GM12878 (cell line): ENCODE results near the gene ZDHHC22. TPM values are rescaled to one million over a fixed set of nuclear protein-coding genes. Genes with fewer than 3 reads are reported as not detected.

Experiments
- ATAC-seq: fragments of 200-7000 bp; cut with Tn5 transposase; 3 replicates; pipeline ENCODE4 v1.9.1; 2020; ENCODE audit warnings: mild to moderate bottlenecking, moderate library complexity
- BruUV-seq: library from RNA; stranded (reverse); fragments of 400-500 nt; replicated peaks from 2 replicates; lab custom pipeline; 2021; lab: Mats Ljungman, UMichigan
- CTCF ChIA-PET: fragments of 300-600 bp; sonication (Branson Sonifier 250); formaldehyde crosslinking; extraction: SDS; loops from one replicate; lab custom pipeline; 2021; ENCODE audit warnings: inconsistent platforms; lab: Yijun Ruan, JAX
- POLR2A ChIA-PET: fragments of 350-600 bp; formaldehyde crosslinking; extraction: SDS; loops from one replicate; lab custom pipeline; 2021; ENCODE audit warnings: inconsistent platforms; lab: Charles Lee
- RAD21 ChIA-PET: fragments of 300-600 bp; sonication (Branson Sonifier 250); formaldehyde crosslinking; loops from one replicate; lab custom pipeline; 2023; ENCODE audit warnings: antibody characterized with exemption; ENCODE audit not compliant: unreplicated experiment; lab: Charles Lee
- SMC1A ChIA-PET: fragments of 300-600 bp; sonication (Branson Sonifier 250); formaldehyde crosslinking; loops from one replicate; lab custom pipeline; 2023; ENCODE audit not compliant: unreplicated experiment, uncharacterized antibody; lab: Charles Lee
- DNase-seq: peaks from one replicate; pipeline ENCODE4 v3.0.0-alpha.2; 2011; ENCODE audit warnings: low read depth, low spot score
- FAIRE-seq: peaks from 3 replicates; lab custom pipeline; 2011; peaks lifted over from hg19 to GRCh38; lab: Jason Lieb, UNC
- H2AFZ ChIP-seq: 2 replicates; pipeline ENCODE4 v1.6.0; 2011; ENCODE audit warnings: low read depth, low read length, control low read depth; ENCODE audit not compliant: control insufficient read depth
- H3K27ac ChIP-seq: 2 replicates; pipeline ENCODE4 v1.5.1; 2011; ENCODE audit warnings: control low read depth; ENCODE audit not compliant: control insufficient read depth, insufficient read depth
- H3K27me3 ChIP-seq, 2 experiments: replicated peaks in 1 of 2; 2 replicates each; pipeline versions ENCODE4 v1.6.0 to v1.6.1; 2011; ENCODE audit warnings: low read length in 1 of 2; ENCODE audit not compliant: control insufficient read depth in 2 of 2, insufficient read depth in 2 of 2
- H3K36me3 ChIP-seq, 2 experiments: 2 replicates each; pipeline ENCODE4 v1.5.1; 2011; ENCODE audit warnings: low read length in 1 of 2; ENCODE audit not compliant: control insufficient read depth in 2 of 2, insufficient read depth in 2 of 2
- H3K4me1 ChIP-seq: 2 replicates; pipeline ENCODE4 v1.6.1; 2011; ENCODE audit warnings: mild to moderate bottlenecking, low read length, moderate library complexity, mixed read lengths; ENCODE audit not compliant: control insufficient read depth, insufficient read depth
- H3K4me2 ChIP-seq: 2 replicates; pipeline ENCODE4 v1.6.0; 2011; ENCODE audit warnings: control low read depth; ENCODE audit not compliant: control insufficient read depth, insufficient read depth
- H3K4me3 ChIP-seq: fragments of 200-600 bp; sonication (generic); 2 replicates; pipeline ENCODE4 v1.5.1; 2016
- H3K79me2 ChIP-seq: 2 replicates; pipeline ENCODE4 v1.6.0; 2011; ENCODE audit warnings: low read length; ENCODE audit not compliant: control insufficient read depth, insufficient read depth
- H3K9ac ChIP-seq: 2 replicates; pipeline ENCODE4 v1.8.0; 2011; ENCODE audit warnings: low read length, control low read depth, mixed read lengths; ENCODE audit not compliant: control insufficient read depth, insufficient read depth
- H3K9me3 ChIP-seq: replicated peaks from 3 replicates; pipeline ENCODE4 v1.5.1; 2011; ENCODE audit warnings: mild to moderate bottlenecking, low read length; ENCODE audit not compliant: control insufficient read depth, insufficient read depth
- H4K20me1 ChIP-seq: 2 replicates; pipeline ENCODE4 v1.6.0; 2011; ENCODE audit not compliant: control insufficient read depth, insufficient read depth
- FOS ChIP-seq: IDR thresholded peaks from 3 replicates; pipeline ENCODE4 v1.6.1; 2011; ENCODE audit warnings: borderline replicate concordance; ENCODE audit not compliant: insufficient read length; ENCODE audit errors: extremely low read depth
- HDGF ChIP-seq: fragments of 450-650 bp; IDR thresholded peaks from 2 replicates; pipeline ENCODE4 v1.6.1; 2016; ENCODE audit warnings: antibody characterized with exemption
- IKZF2 ChIP-seq, 2 experiments: fragments of 450-650 bp; IDR thresholded peaks; 2 replicates each; pipeline ENCODE4 v1.6.1; 2017; ENCODE audit warnings: mild to moderate bottlenecking in 2 of 2, moderate library complexity in 2 of 2
- MEF2A ChIP-seq: IDR thresholded peaks from 2 replicates; pipeline ENCODE4 v1.6.1; 2011; ENCODE audit warnings: low read depth, mild to moderate bottlenecking, low read length, moderate library complexity; ENCODE audit not compliant: insufficient read depth
- MTA3 ChIP-seq: IDR thresholded peaks from 2 replicates; pipeline ENCODE4 v1.6.1; 2012; ENCODE audit warnings: low read length, inconsistent platforms, borderline replicate concordance
- MYC ChIP-seq: IDR thresholded peaks from 2 replicates; pipeline ENCODE4 v1.6.1; 2011; ENCODE audit warnings: mild to moderate bottlenecking, low read length, moderate library complexity, inconsistent platforms; ENCODE audit not compliant: insufficient read depth, insufficient replicate concordance, insufficient read length, severe bottlenecking
- TCF3 ChIP-seq: IDR thresholded peaks from 2 replicates; pipeline ENCODE4 v1.6.1; 2012; ENCODE audit warnings: low read depth, mild to moderate bottlenecking, low read length, borderline replicate concordance; ENCODE audit not compliant: insufficient read depth
- YBX1 ChIP-seq: fragments of 450-650 bp; IDR thresholded peaks from 2 replicates; pipeline ENCODE4 v1.6.1; 2016; ENCODE audit warnings: antibody characterized with exemption
- ZNF274 ChIP-seq: IDR thresholded peaks from one replicate; pipeline ENCODE4 v1.8.0; 2011; ENCODE audit not compliant: insufficient read length, insufficient read depth
- WGBS: methylation state at CpG from one replicate; pipeline ENCODE4 v1.1.6; 2016; ENCODE audit warnings: low lambda C conversion rate; ENCODE audit not compliant: insufficient replicate concordance, insufficient coverage; ENCODE audit errors: missing lambda C conversion rate; 5-methylcytosine and 5-hydroxymethylcytosine counted together
- in situ Hi-C: fragments of 300-500 bp; cut with MboI; formaldehyde crosslinking; loops from 9 replicates; pipeline ENCODE4 v1.14.3; 2018; ENCODE audit warnings: mixed read lengths
- intact Hi-C: fragments of 100-400 bp; cut with micrococcal nuclease; formaldehyde crosslinking; loops from one replicate; pipeline ENCODE4 v1.14.2; 2022; ENCODE audit not compliant: unreplicated experiment
- polyA plus RNA-seq, 11 experiments: library from polyadenylated mRNA; depleted of rRNA in 4 of 11; unstranded in 6 of 11; stranded (reverse) in 5 of 11; fragments of >200 nt; fragmentation: Nextera tagmentation in 4 of 11; fragmentation: Illumina TruSeq in 1 of 11; extraction: Ambion mirVana in 4 of 11; extraction: Trizol in 1 of 11; gene quantifications; 1 replicate in 1 of 11; 2 replicates in 10 of 11; pipeline versions ENCODE4 v1.2.1 to v1.2.3, GENCODE V29; 2011 to 2016; ENCODE audit warnings: inconsistent platforms in 2 of 11, missing spikeins in 2 of 11, low read depth in 1 of 11
- total RNA-seq, 4 experiments: library from RNA; depleted of rRNA in 3 of 4; stranded (reverse); fragments of >200 nt in 3 of 4; fragmentation: Illumina TruSeq in 1 of 4; extraction: Trizol in 1 of 4; gene quantifications; 2 replicates each; pipeline versions ENCODE4 v1.2.1 to v1.2.3, GENCODE V29; 2013 to 2021
- TF ChIP-seq, protein P1 (sequence below): IDR thresholded peaks from 2 replicates; pipeline ENCODE4 v1.6.1; 2012; ENCODE audit warnings: low read depth, low read length, improper control_type of control experiment
- TF ChIP-seq, protein P2 (sequence below): fragments of 450-650 bp; formaldehyde crosslinking; IDR thresholded peaks from 2 replicates; pipeline ENCODE4 v1.4.0; 2022; ENCODE audit warnings: mild to moderate bottlenecking, moderate library complexity
- TF ChIP-seq, protein P3 (sequence below): fragments of 450-650 bp; IDR thresholded peaks from 2 replicates; pipeline ENCODE4 v1.6.1; 2018; ENCODE audit warnings: borderline replicate concordance, mild to moderate bottlenecking; ENCODE audit not compliant: partially characterized antibody

ZDHHC22 gene
- total and polyA plus RNA-seq, 10 of the 15 experiments (the other 5 are each of a cell fraction or from before 2014, with no cell fraction given): 0.06 TPM; not detected in 9

DNA sequence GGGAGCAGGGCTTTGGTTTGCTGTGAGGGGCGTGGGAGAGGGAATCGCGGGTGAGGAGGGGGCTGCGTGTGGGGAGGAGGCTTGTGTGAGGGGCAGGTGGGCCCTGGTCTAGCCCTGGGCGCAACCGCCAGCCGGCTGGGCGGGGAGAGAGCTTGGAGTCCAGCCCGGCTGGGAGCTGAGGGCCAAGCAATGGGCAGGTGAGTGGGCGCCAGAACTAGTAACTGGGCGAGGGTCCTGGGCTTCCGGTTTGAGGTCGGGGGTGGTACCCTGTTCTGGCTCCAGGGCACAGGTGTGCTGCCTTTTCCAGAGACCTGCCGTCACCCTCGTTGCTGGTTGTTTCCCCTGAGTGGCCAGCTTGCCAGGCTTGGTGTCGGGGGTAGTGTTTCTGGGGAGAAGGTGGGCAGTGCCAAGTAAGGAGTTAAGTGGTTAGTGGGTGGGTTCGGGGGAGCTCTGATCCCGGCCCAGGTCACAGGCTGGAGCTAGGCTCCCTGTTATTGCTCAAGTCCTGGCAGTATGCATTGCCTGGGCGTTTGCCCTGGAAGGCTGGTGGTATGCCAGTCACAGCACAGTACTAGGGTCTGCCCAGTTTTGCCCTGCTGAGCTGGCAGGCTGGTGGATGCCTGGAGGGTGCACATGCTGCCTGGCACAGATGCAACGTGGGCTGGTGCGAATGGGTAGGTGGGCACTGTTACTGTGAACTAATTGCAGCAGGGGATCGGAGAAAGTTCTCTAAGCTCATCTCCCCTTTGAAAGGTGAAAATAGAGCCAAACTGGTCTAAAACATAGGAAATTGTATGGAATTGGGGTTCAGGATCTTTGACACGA is 42.9 kb downstream of the ZDHHC22 start:
- Histone ChIP-seq H3K27ac (peak overlapping the region; percentile 77), H3K9me3 (no peaks in the 10 kb centered on the region), H3K4me2 (peak overlapping the region; percentile 67), H3K4me3 (peak overlapping the region; percentile 83)
- WGBS: 8% methylated on average over 15 of the region's 23 CpGs
- SMC1A ChIA-PET: interaction anchor here (0.8 to 21.4 kb wide), 14 partner anchors 9 to 228 kb away, joined by 3 to 428 read pairs (median 4); no protein-coding TSS in a partner anchor
- RAD21 ChIA-PET: interaction anchor here (0.7 to 13.8 kb wide), 15 partner anchors 14 to 387 kb away, joined by 3 to 199 read pairs (median 4); no protein-coding TSS in a partner anchor
- FAIRE-seq (no peak), DNase-seq (no peak), ATAC-seq (peak; percentile 20)
- CTCF ChIA-PET: interaction anchor here (0.6 to 21.9 kb wide), 17 partner anchors 11 to 454 kb away, joined by 3 to 445 read pairs (median 4); partner anchors contain the start of genes SAMD15 and TMED8
- POLR2A ChIA-PET: interaction anchor here (0.8 to 6.9 kb wide), 6 partner anchors 9 to 187 kb away, joined by 3 to 68 read pairs (median 4); no protein-coding TSS in a partner anchor
- in situ Hi-C loops: no loop called here
- peak; percentile 91; the same call in 1 of the 2 replicates for TF ChIP-seq HDGF
- TF ChIP-seq TCF3: no peak
- TF ChIP-seq MYC: no peak
- TF ChIP-seq MEF2A: no peak
- TF ChIP-seq, protein P1, sequence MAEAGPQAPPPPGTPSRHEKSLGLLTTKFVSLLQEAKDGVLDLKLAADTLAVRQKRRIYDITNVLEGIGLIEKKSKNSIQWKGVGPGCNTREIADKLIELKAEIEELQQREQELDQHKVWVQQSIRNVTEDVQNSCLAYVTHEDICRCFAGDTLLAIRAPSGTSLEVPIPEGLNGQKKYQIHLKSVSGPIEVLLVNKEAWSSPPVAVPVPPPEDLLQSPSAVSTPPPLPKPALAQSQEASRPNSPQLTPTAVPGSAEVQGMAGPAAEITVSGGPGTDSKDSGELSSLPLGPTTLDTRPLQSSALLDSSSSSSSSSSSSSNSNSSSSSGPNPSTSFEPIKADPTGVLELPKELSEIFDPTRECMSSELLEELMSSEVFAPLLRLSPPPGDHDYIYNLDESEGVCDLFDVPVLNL: no peak
- TF ChIP-seq, protein P2, sequence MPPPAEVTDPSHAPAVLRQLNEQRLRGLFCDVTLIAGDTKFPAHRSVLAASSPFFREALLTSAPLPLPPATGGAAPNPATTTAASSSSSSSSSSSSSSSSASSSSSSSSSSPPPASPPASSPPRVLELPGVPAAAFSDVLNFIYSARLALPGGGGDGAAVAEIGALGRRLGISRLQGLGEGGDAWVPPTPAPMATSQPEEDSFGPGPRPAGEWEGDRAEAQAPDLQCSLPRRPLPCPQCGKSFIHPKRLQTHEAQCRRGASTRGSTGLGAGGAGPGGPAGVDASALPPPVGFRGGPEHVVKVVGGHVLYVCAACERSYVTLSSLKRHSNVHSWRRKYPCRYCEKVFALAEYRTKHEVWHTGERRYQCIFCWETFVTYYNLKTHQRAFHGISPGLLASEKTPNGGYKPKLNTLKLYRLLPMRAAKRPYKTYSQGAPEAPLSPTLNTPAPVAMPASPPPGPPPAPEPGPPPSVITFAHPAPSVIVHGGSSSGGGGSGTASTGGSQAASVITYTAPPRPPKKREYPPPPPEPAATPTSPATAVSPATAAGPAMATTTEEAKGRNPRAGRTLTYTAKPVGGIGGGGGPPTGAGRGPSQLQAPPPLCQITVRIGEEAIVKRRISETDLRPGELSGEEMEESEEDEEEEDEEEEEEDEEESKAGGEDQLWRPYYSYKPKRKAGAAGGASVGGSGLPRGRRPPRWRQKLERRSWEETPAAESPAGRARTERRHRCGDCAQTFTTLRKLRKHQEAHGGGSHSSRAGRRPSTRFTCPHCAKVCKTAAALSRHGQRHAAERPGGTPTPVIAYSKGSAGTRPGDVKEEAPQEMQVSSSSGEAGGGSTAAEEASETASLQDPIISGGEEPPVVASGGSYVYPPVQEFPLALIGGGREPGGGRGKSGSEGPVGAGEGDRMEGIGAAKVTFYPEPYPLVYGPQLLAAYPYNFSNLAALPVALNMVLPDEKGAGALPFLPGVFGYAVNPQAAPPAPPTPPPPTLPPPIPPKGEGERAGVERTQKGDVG (CRISPR knock-in tag): no peak
- TF ChIP-seq IKZF2 (IDR thresholded peaks at IDR 0.05): 0 out of 4 replicates have a peak, but pooled peaks of 1 of the 2 experiments have one; percentile 17
- no peak for TF ChIP-seq FOS
- TF ChIP-seq MTA3: no peak
- no peak for TF ChIP-seq ZNF274
- TF ChIP-seq YBX1: no peak
- TF ChIP-seq, protein P3, sequence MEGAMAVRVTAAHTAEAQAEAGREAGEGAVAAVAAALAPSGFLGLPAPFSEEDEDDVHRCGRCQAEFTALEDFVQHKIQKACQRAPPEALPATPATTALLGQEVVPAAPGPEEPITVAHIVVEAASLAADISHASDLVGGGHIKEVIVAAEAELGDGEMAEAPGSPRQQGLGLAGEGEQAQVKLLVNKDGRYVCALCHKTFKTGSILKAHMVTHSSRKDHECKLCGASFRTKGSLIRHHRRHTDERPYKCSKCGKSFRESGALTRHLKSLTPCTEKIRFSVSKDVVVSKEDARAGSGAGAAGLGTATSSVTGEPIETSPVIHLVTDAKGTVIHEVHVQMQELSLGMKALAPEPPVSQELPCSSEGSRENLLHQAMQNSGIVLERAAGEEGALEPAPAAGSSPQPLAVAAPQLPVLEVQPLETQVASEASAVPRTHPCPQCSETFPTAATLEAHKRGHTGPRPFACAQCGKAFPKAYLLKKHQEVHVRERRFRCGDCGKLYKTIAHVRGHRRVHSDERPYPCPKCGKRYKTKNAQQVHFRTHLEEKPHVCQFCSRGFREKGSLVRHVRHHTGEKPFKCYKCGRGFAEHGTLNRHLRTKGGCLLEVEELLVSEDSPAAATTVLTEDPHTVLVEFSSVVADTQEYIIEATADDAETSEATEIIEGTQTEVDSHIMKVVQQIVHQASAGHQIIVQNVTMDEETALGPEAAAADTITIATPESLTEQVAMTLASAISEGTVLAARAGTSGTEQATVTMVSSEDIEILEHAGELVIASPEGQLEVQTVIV: no peak
- TF ChIP-seq, all 136 proteins: peak for 2
- Histone ChIP-seq H3K9ac (peak overlapping the region; percentile 89), H3K36me3 (no peaks in the 10 kb centered on the region), H4K20me1 (no peaks in the 10 kb centered on the region), H3K4me1 (peaks cover 17% of the 10 kb centered on the region), H3K79me2 (peaks cover 10% of the 10 kb centered on the region), H3K27me3 (no peaks in the 10 kb centered on the region), H2AFZ (peak overlapping the region; percentile 98)
- intact Hi-C loops: loop anchor here (1.0 kb wide), 2 partner anchors 17 to 23 kb away; no protein-coding TSS in a partner anchor
- BruUV-seq: no TSS peak
